Measurements from ENCODE around the gene SLC2A11.
"Not testable (repeated sequence)": the region's sequence is repeated elsewhere in the genome, so short reads cannot be mapped to it uniquely, and the experiment has no call there.

Gene SLC2A11

DNA sequence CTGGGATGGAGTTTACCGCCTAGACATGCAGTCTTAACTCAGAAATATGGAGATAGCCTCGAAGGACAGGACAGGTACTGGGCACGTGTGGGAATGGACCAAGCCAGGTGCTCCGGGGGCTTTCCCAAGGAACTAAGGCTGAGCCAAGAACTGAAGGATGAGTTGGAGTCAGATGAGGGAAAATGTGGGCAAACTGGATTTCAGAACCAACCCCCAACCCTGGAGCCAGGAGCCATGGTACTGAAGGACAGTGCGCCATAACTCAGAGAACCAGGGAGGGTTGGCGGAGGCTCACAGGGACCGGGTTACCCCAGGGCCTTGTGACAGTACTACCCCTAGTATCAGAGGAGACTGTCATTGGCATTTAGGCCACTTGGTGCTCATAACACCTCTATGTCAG lies 34.1 kb downstream of the SLC2A11 start:
- no peak for DNase-seq (ENCODE audit: low read depth)

DNA sequence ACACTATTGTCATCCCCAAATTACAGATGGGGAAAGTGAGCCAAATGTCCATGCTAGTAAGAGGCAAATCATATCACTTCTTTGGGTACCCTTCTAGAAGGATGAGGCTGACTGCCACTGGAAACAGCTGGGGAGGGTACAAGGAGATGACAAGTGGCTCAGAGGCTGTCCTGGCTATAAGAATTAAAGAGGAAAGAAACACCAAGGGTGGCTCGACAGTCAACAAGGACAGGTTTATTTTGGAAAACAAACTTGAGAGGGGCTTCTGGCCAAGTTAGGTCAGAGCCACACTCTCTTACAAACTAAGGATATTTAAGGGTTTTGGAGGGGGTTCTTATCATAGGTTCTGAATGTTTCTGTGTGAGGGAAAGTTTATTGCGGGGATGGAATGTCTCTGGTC lies 34.5 kb downstream of the SLC2A11 start:
- DNase-seq (ENCODE audit: low read depth): no peak

DNA sequence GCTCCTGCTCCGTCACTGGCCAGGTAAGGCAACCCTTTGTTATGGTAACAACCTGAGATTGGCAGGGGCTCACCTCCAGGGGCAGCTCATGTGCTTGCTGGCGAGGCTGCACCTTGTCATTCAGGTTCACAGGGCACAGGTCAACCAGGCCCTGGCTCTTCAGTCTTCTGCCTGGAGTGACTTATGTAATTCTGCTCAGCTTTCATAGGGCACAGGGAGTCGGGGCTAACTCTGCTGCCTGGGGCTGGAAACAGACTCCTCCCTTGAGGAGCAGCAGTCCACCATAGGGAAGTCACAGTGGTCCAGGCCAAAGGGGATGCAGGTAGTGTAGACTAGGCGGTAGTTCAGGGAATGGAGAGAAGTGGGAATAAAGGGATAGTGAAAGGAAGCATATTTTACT lies 35.0 kb downstream of the SLC2A11 start:
- no peak for DNase-seq (ENCODE audit: low read depth)

DNA sequence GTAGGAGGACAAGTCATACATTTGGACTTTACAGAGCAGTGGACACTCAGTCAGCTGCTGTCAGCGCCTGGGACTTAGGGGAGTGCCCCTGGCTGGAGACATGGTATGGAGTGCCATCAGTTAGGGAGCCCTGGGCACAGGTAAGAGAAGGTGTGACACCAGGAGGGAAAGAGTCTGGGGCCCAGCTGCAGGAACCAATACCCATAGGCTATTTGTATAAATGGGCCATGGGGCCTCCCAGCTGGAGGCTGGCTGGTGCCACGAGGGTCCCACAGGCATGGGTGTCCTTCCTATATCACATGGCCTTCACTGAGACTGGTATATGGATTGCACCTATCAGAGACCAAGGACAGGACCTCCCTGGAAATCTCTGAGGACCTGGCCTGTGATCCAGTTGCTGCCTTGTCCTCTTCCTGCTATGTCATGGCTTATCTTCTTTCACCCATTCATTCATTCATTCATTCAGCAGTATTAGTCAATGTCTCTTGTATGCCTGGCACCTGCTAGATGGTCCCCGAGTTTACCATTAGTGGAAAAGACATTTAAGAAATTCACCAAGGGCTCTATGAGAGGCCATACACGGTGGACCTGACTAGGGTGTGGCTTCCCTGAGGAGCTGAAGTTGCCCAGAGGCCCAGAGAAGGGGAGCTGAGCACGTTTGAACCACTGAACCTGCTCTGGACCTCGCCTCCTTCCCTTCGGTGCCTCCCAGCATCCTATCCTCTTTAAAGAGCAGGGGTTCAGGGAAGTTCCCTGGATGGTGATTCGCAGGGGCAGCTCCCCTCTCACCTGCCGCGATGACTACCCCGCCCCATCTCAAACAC lies 35.7 kb downstream of the SLC2A11 start:
- no peak for DNase-seq (ENCODE audit: low read depth)

DNA sequence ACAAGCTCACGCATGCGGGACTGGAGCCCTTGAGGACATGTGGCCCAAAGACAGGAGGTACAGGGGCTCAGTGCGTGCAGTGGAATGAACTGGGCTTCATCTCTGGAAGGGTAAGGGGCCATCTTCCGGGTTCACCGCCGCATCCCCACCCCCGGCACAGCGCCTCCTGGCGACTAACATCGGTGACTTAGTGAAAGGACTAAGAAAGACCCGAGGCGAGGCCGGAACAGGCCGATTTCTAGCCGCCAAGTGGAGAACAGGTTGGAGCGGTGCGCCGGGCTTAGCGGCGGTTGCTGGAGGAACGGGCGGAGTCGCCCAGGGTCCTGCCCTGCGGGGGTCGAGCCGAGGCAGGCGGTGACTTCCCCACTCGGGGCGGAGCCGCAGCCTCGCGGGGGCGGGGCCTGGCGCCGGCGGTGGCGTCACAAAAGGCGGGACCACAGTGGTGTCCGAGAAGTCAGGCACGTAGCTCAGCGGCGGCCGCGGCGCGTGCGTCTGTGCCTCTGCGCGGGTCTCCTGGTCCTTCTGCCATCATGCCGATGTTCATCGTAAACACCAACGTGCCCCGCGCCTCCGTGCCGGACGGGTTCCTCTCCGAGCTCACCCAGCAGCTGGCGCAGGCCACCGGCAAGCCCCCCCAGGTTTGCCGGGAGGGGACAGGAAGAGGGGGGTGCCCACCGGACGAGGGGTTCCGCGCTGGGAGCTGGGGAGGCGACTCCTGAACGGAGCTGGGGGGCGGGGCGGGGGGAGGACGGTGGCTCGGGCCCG lies 36.5 kb downstream of the SLC2A11 start, which contains the start of gene MIF:
Gene MIF, plus strand, starts transcription at position 439 of the 765 bp plus-strand sequence. Its CDS starts 92 bp downstream, at position 531.
- DNase-seq (ENCODE audit: low read depth): peak; percentile 93

DNA sequence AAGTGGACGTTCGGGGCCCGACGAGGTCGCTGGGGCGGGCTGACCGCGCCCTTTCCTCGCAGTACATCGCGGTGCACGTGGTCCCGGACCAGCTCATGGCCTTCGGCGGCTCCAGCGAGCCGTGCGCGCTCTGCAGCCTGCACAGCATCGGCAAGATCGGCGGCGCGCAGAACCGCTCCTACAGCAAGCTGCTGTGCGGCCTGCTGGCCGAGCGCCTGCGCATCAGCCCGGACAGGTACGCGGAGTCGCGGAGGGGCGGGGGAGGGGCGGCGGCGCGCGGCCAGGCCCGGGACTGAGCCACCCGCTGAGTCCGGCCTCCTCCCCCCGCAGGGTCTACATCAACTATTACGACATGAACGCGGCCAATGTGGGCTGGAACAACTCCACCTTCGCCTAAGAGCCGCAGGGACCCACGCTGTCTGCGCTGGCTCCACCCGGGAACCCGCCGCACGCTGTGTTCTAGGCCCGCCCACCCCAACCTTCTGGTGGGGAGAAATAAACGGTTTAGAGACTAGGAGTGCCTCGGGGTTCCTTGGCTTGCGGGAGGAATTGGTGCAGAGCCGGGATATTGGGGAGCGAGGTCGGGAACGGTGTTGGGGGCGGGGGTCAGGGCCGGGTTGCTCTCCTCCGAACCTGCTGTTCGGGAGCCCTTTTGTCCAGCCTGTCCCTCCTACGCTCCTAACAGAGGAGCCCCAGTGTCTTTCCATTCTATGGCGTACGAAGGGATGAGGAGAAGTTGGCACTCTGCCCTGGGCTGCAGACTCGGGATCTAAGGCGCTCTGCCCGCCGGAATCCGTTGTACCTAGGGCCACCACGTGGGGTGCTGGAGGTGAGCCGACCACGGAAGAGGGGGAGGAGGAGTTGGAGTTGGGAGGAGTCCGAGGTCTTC lies 37.3 kb downstream of the SLC2A11 start:
- peak; percentile 44 for DNase-seq (ENCODE audit: low read depth)

DNA sequence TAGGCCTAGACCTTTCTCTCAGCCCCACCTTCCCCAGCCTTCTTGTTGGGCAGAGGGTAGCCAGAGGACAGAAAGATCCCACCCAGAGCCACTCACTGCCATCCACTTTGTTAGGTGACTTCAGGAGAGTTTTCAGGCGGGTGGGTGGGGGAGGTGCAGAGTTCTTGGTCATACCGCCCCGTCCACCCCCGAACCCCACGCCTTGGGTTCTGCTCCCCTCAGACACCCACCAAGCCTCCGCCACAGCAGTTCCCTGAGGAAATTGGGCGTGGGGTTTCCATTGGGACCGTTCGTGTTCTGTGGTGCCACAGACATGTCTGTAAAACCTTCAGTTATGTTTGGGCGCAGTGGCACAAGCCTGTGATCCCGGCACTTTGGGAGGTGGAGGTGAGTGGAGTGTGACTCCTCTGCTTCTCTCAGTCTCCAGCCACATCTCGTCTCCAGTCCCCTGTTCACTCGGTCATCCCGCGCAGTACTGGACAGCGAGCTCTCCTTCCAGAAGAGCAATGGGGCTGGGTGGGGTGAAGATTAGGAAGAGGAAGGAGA lies 38.0 kb downstream of the SLC2A11 start:
- no peak for DNase-seq (ENCODE audit: low read depth)

DNA sequence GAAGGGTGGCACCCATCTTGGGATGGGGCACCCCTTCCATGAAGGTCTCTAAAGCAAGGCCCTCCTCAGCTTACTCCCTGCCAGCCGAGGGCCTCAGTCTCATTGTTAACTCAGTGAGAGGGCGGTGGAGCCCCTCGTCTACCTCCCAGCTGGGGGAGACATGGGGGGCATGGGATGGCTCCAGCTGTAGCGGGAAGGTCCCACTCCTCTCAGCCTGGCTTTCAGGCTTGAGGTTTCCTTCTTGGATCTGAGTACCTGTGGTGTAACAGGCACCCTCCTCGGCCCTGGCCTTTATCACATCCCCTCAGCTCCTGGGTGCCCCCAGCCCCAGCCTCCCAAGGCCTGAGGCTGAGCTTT lies 38.5 kb downstream of the SLC2A11 start:
- no peak for DNase-seq (ENCODE audit: low read depth)

DNA sequence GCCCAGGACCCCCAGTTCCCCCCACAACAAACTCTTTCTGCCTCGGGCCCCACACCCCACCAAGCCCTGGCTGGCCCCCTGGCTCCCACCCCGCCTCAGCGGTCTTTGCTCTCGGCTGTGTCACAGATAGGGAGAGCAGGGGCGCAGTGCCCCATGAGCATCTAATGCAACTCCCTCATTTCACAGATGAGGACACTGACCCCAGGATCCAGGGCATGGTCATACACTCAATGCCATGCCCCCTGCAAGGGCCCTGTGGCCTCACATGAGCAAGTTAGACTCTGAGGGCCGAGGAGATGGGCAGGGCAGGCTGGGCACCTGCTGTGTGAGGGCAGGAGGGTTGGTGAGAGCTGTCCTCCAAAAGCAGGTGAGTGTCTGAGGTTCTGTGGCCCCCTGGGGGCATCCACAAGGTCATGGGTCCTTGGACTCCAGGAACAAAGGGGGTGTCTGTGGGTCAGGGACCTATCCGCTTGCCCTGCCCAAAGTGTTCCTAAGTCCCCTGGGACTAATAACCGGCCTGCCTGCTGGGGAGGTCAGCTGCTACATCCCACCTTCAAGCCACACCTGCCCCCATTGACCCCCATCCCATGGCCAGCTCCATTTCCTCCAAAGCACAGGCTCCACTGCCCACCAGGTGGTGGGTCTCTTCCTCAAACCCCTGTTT lies 39.0 kb downstream of the SLC2A11 start:
- no peak for DNase-seq (ENCODE audit: low read depth)

DNA sequence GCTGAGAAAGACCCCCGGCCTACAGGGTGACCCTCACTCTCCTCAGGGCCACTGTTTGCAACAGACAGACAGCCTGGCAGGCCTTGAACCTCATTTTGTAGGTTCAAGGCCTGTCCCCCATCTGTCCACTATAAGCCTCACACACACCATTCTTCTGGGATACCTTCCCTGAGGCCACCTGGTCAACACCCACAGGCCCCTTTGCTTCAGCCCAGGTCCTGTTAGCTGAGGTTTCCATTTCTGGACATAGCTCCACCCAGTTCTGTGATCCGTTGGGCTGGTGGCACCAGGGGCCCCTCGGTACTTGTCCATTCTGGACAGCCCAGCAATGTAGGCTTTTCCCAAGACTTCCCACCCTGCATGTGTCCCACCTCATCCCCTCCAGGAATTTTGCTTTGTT lies 39.6 kb downstream of the SLC2A11 start:
- no peak for DNase-seq (ENCODE audit: low read depth)

DNA sequence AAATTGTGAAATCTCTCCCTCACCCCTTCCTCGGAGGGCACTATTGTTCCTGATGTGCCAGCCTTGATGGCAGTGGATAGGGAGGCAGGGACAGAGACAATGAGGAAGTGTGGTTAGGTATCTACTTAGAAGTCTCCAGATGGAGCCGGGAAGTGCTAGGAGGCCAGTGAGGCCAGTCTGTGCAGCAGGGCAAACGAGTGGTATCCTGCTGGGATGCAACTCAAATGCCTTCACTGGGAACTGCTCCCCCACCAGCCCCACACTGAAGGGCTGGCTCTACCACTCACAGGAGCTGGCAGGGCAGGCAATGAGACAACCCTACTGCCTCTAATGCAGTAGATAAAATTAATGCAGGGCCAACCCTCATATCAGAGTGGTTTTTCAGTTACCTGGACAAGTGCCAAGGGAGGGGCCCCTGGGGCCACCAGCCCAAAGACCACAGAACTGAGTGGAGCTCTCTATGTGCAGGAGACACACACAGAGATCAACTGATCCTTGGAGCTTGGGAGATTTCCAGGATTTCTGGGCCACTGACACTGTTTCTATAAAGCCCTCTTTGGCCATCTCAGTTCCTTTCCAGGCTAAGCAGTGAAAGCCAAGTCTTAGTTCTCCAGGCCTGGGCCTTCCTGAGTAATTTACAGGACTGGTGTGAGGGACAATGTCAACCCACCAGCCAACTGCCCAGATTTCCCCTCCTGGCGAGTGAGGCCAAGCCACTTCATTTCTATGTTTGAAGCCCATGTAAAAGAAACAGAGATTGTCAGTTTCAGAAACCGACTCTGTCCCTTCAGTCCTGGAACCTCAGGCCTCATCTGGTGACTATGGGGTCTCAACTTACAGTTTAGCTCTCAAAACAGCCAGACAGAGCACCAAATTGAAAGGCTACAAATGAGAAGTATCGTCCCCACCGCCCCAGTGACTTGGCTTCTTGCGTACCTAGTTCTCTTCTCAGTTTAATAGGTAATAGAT lies 40.6 kb downstream of the SLC2A11 start:
- DNase-seq (ENCODE audit: low read depth): no peak

DNA sequence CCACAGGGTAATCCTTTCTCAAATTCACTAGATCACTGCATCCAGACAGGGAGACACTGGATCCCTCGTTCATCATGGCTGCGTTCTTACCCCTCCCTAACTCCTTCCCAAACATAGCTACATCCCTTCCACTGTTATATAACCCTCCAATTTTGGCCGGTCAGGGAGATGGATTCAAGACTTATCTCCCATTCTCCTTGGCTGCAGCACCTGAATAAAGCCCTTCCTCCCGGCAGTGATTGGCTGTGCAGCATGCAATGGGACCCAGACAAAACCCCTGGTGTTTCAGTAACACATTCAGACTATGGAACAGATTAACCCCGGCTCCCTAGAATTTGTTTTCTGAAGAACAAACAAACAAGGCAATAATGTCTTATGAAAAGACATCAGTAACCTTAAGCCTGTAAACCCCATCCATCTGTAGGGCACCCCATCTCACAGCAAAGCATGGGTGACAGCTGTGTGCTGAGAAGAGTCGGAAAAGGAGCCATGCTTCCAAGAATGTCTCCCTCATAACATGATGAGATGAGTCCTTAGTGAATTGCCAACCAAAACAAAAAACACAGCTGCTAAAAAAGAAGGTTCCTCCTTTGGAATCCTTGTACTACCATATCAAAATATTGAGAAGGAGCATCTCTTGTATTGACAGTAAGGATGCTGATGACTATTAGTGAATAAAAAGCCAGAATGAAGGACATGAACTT lies 41.5 kb downstream of the SLC2A11 start:
- no peak for DNase-seq (ENCODE audit: low read depth)

DNA sequence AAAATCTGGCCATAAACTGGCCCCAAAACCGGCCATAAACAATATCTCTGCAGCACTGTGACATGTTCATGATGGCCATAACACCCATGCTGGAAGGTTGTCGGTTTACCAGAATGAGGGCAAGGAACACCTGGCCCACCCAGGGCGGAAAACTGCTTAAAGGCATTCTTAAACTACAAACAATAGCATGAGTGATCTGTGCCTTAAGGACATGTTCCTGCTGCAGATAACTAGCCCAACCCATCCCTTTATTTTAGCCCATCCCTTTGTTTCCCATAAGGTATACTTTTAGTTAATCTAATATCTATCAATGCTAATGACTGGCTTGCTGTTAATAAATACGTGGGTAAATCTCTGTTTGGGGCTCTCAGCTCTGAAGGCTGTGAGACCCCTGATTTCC lies 42.6 kb downstream of the SLC2A11 start:
- not testable (repeated sequence) for DNase-seq (ENCODE audit: low read depth)

DNA sequence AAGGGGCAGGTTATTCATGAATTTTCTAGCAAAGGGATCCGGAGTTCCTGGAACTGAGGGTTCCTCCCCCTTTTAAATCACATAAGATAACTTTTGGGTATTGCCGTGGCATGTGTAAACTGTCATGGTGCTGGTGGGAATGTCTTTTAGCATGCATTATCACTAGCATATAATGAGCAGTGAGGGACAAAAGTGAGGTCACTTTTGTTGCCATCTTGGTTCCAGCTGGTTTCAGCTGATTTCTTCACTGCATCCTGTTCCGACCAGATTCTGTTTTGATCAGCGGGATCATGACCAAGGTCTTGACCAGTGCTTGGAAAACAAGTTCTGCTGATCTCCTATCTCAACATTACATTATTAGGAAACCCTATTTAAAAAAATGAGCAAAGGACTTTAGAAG lies 43.9 kb downstream of the SLC2A11 start:
- DNase-seq (ENCODE audit: low read depth): no peak

DNA sequence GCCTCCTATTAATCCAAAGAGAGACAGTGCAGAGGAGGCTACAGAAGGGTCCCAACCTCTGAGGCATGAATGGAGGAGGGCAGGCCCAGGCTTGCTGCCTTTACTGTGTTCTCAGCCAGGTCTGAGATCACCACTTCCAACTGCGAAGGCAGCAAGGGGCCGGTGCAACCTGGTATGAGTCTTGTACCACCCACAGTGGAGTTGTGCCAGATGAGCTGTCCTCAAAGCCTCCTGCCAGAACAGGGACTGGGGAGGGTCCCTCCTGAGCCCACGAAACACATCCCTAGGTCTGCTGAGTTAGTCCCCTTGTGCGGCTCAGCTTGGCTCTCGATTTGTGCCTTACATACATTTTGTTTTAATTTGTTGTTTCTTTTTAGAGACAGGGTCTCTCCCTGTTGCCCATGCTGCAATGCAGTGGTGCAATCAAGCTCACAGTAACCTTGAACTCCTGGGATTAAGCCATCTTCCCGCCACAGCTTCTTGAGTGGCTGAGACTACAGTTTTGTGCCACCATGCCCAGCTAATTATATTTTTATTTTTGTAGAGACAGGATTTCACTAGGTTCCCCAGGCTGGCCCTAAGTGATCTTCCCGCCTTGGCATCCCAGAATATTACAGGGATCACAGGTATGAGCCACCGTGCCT lies 45.8 kb downstream of the SLC2A11 start:
- DNase-seq (ENCODE audit: low read depth): no peak

DNA sequence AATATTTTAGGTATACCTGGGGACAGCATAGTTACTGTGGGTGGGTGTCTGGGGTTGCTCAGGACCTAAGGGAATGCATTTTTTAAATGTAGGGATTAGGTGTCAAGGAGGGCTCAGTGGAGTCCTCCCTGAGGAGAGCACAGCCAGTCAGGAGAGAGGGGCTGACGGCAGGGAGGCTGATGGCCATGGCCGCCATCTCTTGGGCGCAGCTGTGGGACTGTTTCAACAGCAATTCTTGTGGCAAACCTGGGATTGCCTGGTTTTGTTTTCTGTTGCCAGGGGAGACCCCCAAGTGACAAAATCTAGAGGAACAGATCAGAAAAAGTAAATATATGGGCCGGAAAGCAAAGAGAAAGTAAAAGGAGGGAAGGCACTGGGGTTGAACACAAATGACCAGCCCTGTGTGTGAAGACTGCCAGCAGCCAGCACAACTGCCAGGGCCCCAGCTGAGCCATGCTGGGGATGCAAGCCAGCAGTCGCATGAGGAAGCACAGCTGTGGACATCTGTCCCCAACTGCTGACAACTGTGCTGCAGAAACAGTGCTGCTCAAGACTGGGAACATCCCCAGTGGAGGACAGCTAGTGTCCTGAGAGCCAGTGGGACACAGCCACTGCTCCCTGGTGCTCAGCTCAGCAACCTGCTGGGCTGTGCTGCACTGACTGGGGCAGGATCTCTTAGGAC lies 47.0 kb downstream of the SLC2A11 start:
- no peak for DNase-seq (ENCODE audit: low read depth)

DNA sequence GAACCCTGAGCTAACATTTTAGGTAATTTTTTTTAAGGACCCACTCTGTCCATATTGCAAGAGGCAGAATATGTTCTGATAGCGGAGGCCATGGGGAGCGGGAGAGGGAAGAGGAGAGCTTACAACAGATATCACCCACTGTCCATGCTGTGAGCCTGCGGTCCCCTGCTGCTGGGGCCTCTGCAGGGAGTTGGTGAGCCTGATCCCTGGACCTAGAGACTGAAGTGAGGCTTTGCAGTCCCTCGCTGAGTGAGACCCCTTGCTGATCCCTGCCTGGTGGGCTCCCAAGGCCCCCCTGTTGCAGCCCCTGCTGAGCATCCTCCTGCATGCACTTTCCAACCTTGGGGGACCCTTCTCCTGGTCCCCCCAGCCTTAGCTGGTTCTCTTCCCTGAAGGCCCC lies 49.0 kb downstream of the SLC2A11 start:
- DNase-seq (ENCODE audit: low read depth): no peak

DNA sequence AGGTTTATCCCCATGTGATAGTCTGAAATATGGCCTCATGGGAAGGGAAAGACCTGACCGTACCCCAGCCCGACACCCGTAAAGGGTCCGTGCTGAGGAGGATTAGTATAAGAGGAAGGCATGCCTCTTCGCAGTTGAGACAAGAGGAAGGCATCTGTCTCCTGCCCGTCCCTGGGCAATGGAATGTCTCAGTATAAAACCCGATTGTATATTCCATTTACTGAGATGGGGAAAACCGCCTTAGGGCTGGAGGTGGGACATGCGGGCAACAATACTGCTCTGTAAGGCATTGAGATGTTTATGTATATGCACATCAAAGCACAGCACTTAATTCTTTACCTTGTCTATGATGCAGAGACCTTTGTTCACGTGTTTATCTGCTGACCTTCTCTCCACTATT lies 49.7 kb downstream of the SLC2A11 start:
- DNase-seq (ENCODE audit: low read depth): not testable (repeated sequence)
